SU-DHL-6 (cell line): Measurements from ENCODE around the gene TMEM178B.

Experiments
- H2AFZ ChIP-seq: fragments of 200-600 bp; sonication (generic); 2 replicates; pipeline ENCODE4 v1.6.1; 2014; ENCODE audit warnings: low read depth, mild to moderate bottlenecking, moderate library complexity, mixed read lengths, antibody characterized with exemption, low read length; ENCODE audit not compliant: severe bottlenecking
- H3F3A ChIP-seq: fragments of 200-600 bp; shearing (Covaris generic); 2 replicates; pipeline ENCODE4 v1.6.0; 2016; ENCODE audit warnings: antibody characterized with exemption, mild to moderate bottlenecking; ENCODE audit not compliant: insufficient read depth
- H3K27ac ChIP-seq: fragments of 200-600 bp; sonication (generic); 2 replicates; pipeline ENCODE4 v1.5.1; 2016; ENCODE audit warnings: low read depth, mild to moderate bottlenecking, low read length, moderate library complexity, mixed read lengths
- H3K27me3 ChIP-seq: fragments of 200-600 bp; sonication (generic), shearing (Covaris generic); 2 replicates; pipeline ENCODE4 v1.6.0; 2014; ENCODE audit warnings: mild to moderate bottlenecking, low read length
- H3K36me3 ChIP-seq: fragments of 200-600 bp; sonication (generic); 2 replicates; pipeline ENCODE4 v1.6.1; 2014; ENCODE audit warnings: mild to moderate bottlenecking, low read length, mixed read lengths
- H3K4me2 ChIP-seq: fragments of 300-600, 200-600 bp; shearing (Covaris generic), sonication (generic); 2 replicates; pipeline ENCODE4 v1.6.0; 2014; ENCODE audit warnings: low read length, low read depth, mild to moderate bottlenecking; ENCODE audit not compliant: poor library complexity, severe bottlenecking
- H3K4me3 ChIP-seq: fragments of 200-600 bp; sonication (generic); 2 replicates; pipeline ENCODE4 v1.5.1; 2014; ENCODE audit warnings: antibody characterized with exemption, low read length, mild to moderate bottlenecking, mixed read lengths; ENCODE audit not compliant: insufficient read depth, poor library complexity, severe bottlenecking
- H3K79me2 ChIP-seq: fragments of 200-600 bp; sonication (generic); 2 replicates; pipeline ENCODE4 v1.6.1; 2014; ENCODE audit warnings: mild to moderate bottlenecking, low read length, moderate library complexity; ENCODE audit not compliant: insufficient read depth
- H3K9ac ChIP-seq: fragments of 200-600 bp; sonication (generic); 2 replicates; pipeline ENCODE4 v1.7.0; 2014; ENCODE audit warnings: mild to moderate bottlenecking, low read length
- H3K9me2 ChIP-seq: fragments of 200-600 bp; sonication (generic); replicated peaks from 2 replicates; pipeline ENCODE4 v1.6.1; 2014; ENCODE audit warnings: low read length; ENCODE audit not compliant: insufficient read depth
- H3K9me3 ChIP-seq: fragments of 200-600 bp; sonication (generic); 2 replicates; pipeline ENCODE4 v1.6.1; 2014; ENCODE audit warnings: low read length, mixed read lengths; ENCODE audit not compliant: insufficient read depth
- H4K20me1 ChIP-seq: fragments of 200-600 bp; sonication (generic); 2 replicates; pipeline ENCODE4 v1.6.1; 2014; ENCODE audit warnings: low read depth, mild to moderate bottlenecking, antibody characterized with exemption, low read length, moderate library complexity, mixed read lengths
- EZH2phosphoT487 ChIP-seq: fragments of 200-600 bp; sonication (generic), shearing (Covaris generic); conservative IDR thresholded peaks from 2 replicates; pipeline ENCODE4 v1.6.1; 2018; ENCODE audit warnings: mild to moderate bottlenecking, antibody characterized with exemption, low read length, moderate library complexity, mixed read lengths
- TF ChIP-seq, protein P1 (sequence below): fragments of 200-600 bp; sonication (generic); IDR thresholded peaks from one replicate; pipeline ENCODE4 v1.5.1; 2017; ENCODE audit warnings: antibody characterized with exemption, mild to moderate bottlenecking, low read length, moderate library complexity; ENCODE audit not compliant: insufficient read depth, poor library complexity, severe bottlenecking

Gene TMEM178B

GRCh38 chr7:141042222-141043193 is 31.4 kb upstream of the TMEM178B start:
- H3K4me3 ChIP-seq = no peak overlapping the region

DNA sequence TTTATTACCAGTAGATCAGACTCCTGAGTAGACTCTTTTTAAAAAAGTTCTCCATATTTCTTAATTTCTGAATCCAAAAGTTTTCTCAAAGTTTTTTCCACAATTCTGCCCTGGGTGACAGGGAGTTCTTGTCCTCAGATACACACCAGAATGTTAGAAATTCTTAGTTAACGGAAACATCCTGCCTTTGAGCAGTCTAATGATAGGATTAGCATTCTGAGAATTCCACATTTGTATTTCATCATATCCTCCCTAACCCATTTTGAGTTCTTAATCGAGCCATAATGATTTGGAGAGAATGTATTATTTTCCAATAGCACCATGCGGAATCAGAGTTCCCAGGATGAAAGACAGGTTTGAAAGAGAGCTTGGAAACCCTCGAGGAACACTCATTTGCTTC is 30.2 kb upstream of the TMEM178B start:
- H3K4me2 ChIP-seq = no peak overlapping the region
- no peaks in the 10 kb centered on the region for H4K20me1 ChIP-seq
- no peaks in the 10 kb centered on the region for H3K27me3 ChIP-seq
- no peaks in the 10 kb centered on the region for H3F3A ChIP-seq
- no peak overlapping the region for H3K4me3 ChIP-seq
- no peaks in the 10 kb centered on the region for H3K36me3 ChIP-seq
- H3K9me2 ChIP-seq = no peaks in the 10 kb centered on the region
- no peak overlapping the region for H3K27ac ChIP-seq
- H3K9ac ChIP-seq = no peak overlapping the region
- no peaks in the 10 kb centered on the region for H3K9me3 ChIP-seq
- no peak overlapping the region for H2AFZ ChIP-seq
- H3K79me2 ChIP-seq = no peaks in the 10 kb centered on the region
- no peak for TF ChIP-seq EZH2phosphoT487
- TF ChIP-seq, protein P1, sequence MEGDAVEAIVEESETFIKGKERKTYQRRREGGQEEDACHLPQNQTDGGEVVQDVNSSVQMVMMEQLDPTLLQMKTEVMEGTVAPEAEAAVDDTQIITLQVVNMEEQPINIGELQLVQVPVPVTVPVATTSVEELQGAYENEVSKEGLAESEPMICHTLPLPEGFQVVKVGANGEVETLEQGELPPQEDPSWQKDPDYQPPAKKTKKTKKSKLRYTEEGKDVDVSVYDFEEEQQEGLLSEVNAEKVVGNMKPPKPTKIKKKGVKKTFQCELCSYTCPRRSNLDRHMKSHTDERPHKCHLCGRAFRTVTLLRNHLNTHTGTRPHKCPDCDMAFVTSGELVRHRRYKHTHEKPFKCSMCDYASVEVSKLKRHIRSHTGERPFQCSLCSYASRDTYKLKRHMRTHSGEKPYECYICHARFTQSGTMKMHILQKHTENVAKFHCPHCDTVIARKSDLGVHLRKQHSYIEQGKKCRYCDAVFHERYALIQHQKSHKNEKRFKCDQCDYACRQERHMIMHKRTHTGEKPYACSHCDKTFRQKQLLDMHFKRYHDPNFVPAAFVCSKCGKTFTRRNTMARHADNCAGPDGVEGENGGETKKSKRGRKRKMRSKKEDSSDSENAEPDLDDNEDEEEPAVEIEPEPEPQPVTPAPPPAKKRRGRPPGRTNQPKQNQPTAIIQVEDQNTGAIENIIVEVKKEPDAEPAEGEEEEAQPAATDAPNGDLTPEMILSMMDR = no peak

More at GRCh38 chr7:141042222-141043193, 31.4 kb upstream of the TMEM178B start:
- Histone ChIP-seq H2AFZ (no peak overlapping the region), H3K4me2 (no peak overlapping the region), H3K27me3 (no peaks in the 10 kb centered on the region), H4K20me1 (no peaks in the 10 kb centered on the region), H3F3A (no peaks in the 10 kb centered on the region), H3K9ac (no peak overlapping the region), H3K36me3 (no peaks in the 10 kb centered on the region), H3K27ac (no peak overlapping the region), H3K9me3 (no peaks in the 10 kb centered on the region), H3K9me2 (no peaks in the 10 kb centered on the region), H3K79me2 (no peaks in the 10 kb centered on the region)
- TF ChIP-seq, protein P1 = no peak
- no peak for TF ChIP-seq EZH2phosphoT487

DNA sequence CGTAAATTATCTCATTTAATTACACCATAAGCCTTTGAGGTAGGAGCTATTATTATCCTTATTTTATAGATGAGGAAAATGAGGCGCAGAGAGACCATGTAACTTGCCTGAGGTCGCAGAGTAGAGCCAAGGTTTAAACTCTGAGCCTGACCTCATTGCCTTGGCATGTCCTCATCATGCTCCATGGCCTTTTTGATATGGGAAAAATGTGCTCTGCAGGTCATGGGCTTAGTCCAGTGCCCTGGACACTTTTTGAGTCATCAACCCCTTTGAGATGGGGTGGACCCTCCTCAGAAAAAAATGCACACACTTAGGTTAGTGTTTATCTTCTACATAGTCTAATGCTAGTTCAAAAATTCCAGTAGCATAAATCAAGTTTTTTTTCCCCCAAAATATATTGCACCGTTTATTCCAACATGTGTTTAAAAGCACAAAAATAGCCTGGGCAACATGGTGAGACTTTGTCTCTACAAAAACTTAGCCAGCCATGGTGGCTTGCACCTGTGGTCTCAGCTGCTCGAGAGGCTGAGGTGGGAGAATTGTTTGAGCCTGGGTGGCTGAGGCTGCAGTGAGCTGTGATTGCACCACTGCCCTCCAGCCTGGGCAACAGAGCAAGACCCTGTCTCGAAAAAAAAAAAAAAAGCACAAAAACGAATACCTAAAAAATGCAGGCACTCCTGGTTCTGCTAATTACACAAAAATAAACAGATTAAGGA is 28.6 kb upstream of the TMEM178B start:
- H3K9me2 ChIP-seq = no peaks in the 10 kb centered on the region
- H3K79me2 ChIP-seq = no peaks in the 10 kb centered on the region
- no peak overlapping the region for H3K4me3 ChIP-seq
- H3F3A ChIP-seq = no peaks in the 10 kb centered on the region
- no peak overlapping the region for H3K27ac ChIP-seq
- H3K9ac ChIP-seq = no peak overlapping the region
- no peaks in the 10 kb centered on the region for H4K20me1 ChIP-seq
- no peak overlapping the region for H2AFZ ChIP-seq
- H3K27me3 ChIP-seq = no peaks in the 10 kb centered on the region
- H3K4me2 ChIP-seq = no peak overlapping the region
- TF ChIP-seq EZH2phosphoT487 = no peak
- TF ChIP-seq, protein P1 = no peak
- no peaks in the 10 kb centered on the region for H3K36me3 ChIP-seq
- H3K9me3 ChIP-seq = no peaks in the 10 kb centered on the region
